Measurements from ENCODE around the gene CYP17A1.
"Not testable (repeated sequence)": the region's sequence is repeated elsewhere in the genome, so short reads cannot be mapped to it uniquely, and the experiment has no call there.

The CYP17A1 gene

GRCh38 chr10:102859911-102860310, 22.7 kb upstream of the CYP17A1 start:
- no peak for DNase-seq
- Histone ChIP-seq H3K36me3 (ENCODE audit: control insufficient read depth, insufficient read depth, low read length) (peaks cover 31% of the 10 kb centered on the region), H3K4me1 (ENCODE audit: control insufficient read depth, insufficient read depth, low read length, poor library complexity, severe bottlenecking) (no peaks in the 10 kb centered on the region), H3K27ac (ENCODE audit: insufficient read depth, low read length, poor library complexity, severe bottlenecking) (no peak overlapping the region), H3K9me3 (ENCODE audit: control insufficient read depth, low read length) (no peaks in the 10 kb centered on the region), H3K27me3 (replicated peaks; ENCODE audit: control insufficient read depth, insufficient read depth, low read length, poor library complexity, severe bottlenecking) (no peaks in the 10 kb centered on the region), H3K4me3 (ENCODE audit: insufficient read depth, low read depth, low read length, poor library complexity, severe bottlenecking) (no peak overlapping the region)

- no peaks in the 10 kb centered on the region for H3K4me1 ChIP-seq (ENCODE audit: control insufficient read depth, insufficient read depth, low read length, poor library complexity, severe bottlenecking)
- H3K27ac ChIP-seq (ENCODE audit: insufficient read depth, low read length, poor library complexity, severe bottlenecking): no peak overlapping the region
- H3K4me3 ChIP-seq (ENCODE audit: insufficient read depth, low read depth, low read length, poor library complexity, severe bottlenecking): no peak overlapping the region
- no peaks in the 10 kb centered on the region for H3K9me3 ChIP-seq (ENCODE audit: control insufficient read depth, low read length)
- peaks cover 15% of the 10 kb centered on the region for H3K36me3 ChIP-seq (ENCODE audit: control insufficient read depth, insufficient read depth, low read length)
- H3K27me3 ChIP-seq (replicated peaks; ENCODE audit: control insufficient read depth, insufficient read depth, low read length, poor library complexity, severe bottlenecking): no peaks in the 10 kb centered on the region
- DNase-seq: no peak
Measured at GRCh38 chr10:102856758-102857424, 19.7 kb upstream of the CYP17A1 start.

GRCh38 chr10:102855731-102856436, 18.7 kb upstream of the CYP17A1 start:
- not testable (repeated sequence) for H3K4me3 ChIP-seq (ENCODE audit: insufficient read depth, low read depth, low read length, poor library complexity, severe bottlenecking); H3K27me3 ChIP-seq (replicated peaks; ENCODE audit: control insufficient read depth, insufficient read depth, low read length, poor library complexity, severe bottlenecking); H3K4me1 ChIP-seq (ENCODE audit: control insufficient read depth, insufficient read depth, low read length, poor library complexity, severe bottlenecking); H3K9me3 ChIP-seq (ENCODE audit: control insufficient read depth, low read length); H3K27ac ChIP-seq (ENCODE audit: insufficient read depth, low read length, poor library complexity, severe bottlenecking); DNase-seq
- peaks cover 12% of the 10 kb centered on the region for H3K36me3 ChIP-seq (ENCODE audit: control insufficient read depth, insufficient read depth, low read length)

GRCh38 chr10:102853237-102853636, 16.0 kb upstream of the CYP17A1 start:
- not testable (repeated sequence) for H3K36me3 ChIP-seq (ENCODE audit: control insufficient read depth, insufficient read depth, low read length); H3K9me3 ChIP-seq (ENCODE audit: control insufficient read depth, low read length); H3K4me3 ChIP-seq (ENCODE audit: insufficient read depth, low read depth, low read length, poor library complexity, severe bottlenecking); H3K27ac ChIP-seq (ENCODE audit: insufficient read depth, low read length, poor library complexity, severe bottlenecking); DNase-seq; H3K27me3 ChIP-seq (replicated peaks; ENCODE audit: control insufficient read depth, insufficient read depth, low read length, poor library complexity, severe bottlenecking); H3K4me1 ChIP-seq (ENCODE audit: control insufficient read depth, insufficient read depth, low read length, poor library complexity, severe bottlenecking)

GRCh38 chr10:102850025-102850518, 12.9 kb upstream of the CYP17A1 start:
- Histone ChIP-seq H3K27ac (ENCODE audit: insufficient read depth, low read length, poor library complexity, severe bottlenecking) (no peak overlapping the region), H3K9me3 (ENCODE audit: control insufficient read depth, low read length) (no peaks in the 10 kb centered on the region), H3K27me3 (replicated peaks; ENCODE audit: control insufficient read depth, insufficient read depth, low read length, poor library complexity, severe bottlenecking) (no peaks in the 10 kb centered on the region), H3K4me1 (ENCODE audit: control insufficient read depth, insufficient read depth, low read length, poor library complexity, severe bottlenecking) (no peaks in the 10 kb centered on the region), H3K36me3 (ENCODE audit: control insufficient read depth, insufficient read depth, low read length) (no peaks in the 10 kb centered on the region), H3K4me3 (ENCODE audit: insufficient read depth, low read depth, low read length, poor library complexity, severe bottlenecking) (no peak overlapping the region)
- DNase-seq: no peak

GRCh38 chr10:102845352-102845902, 8.2 kb upstream of the CYP17A1 start:
- Histone ChIP-seq H3K4me1 (ENCODE audit: control insufficient read depth, insufficient read depth, low read length, poor library complexity, severe bottlenecking) (no peaks in the 10 kb centered on the region), H3K27me3 (replicated peaks; ENCODE audit: control insufficient read depth, insufficient read depth, low read length, poor library complexity, severe bottlenecking) (no peaks in the 10 kb centered on the region), H3K27ac (ENCODE audit: insufficient read depth, low read length, poor library complexity, severe bottlenecking) (no peak overlapping the region), H3K9me3 (ENCODE audit: control insufficient read depth, low read length) (no peaks in the 10 kb centered on the region), H3K4me3 (ENCODE audit: insufficient read depth, low read depth, low read length, poor library complexity, severe bottlenecking) (no peak overlapping the region), H3K36me3 (ENCODE audit: control insufficient read depth, insufficient read depth, low read length) (no peaks in the 10 kb centered on the region)
- DNase-seq: no peak

GRCh38 chr10:102844190-102844776, 7.1 kb upstream of the CYP17A1 start:
- not testable (repeated sequence) for DNase-seq; H3K4me3 ChIP-seq (ENCODE audit: insufficient read depth, low read depth, low read length, poor library complexity, severe bottlenecking); H3K36me3 ChIP-seq (ENCODE audit: control insufficient read depth, insufficient read depth, low read length); H3K27ac ChIP-seq (ENCODE audit: insufficient read depth, low read length, poor library complexity, severe bottlenecking); H3K27me3 ChIP-seq (replicated peaks; ENCODE audit: control insufficient read depth, insufficient read depth, low read length, poor library complexity, severe bottlenecking); H3K4me1 ChIP-seq (ENCODE audit: control insufficient read depth, insufficient read depth, low read length, poor library complexity, severe bottlenecking); H3K9me3 ChIP-seq (ENCODE audit: control insufficient read depth, low read length)

- not testable (repeated sequence) for H3K9me3 ChIP-seq (ENCODE audit: control insufficient read depth, low read length); H3K4me3 ChIP-seq (ENCODE audit: insufficient read depth, low read depth, low read length, poor library complexity, severe bottlenecking); H3K36me3 ChIP-seq (ENCODE audit: control insufficient read depth, insufficient read depth, low read length); H3K27ac ChIP-seq (ENCODE audit: insufficient read depth, low read length, poor library complexity, severe bottlenecking); DNase-seq; H3K4me1 ChIP-seq (ENCODE audit: control insufficient read depth, insufficient read depth, low read length, poor library complexity, severe bottlenecking); H3K27me3 ChIP-seq (replicated peaks; ENCODE audit: control insufficient read depth, insufficient read depth, low read length, poor library complexity, severe bottlenecking)
Measured at GRCh38 chr10:102843139-102843538, 5.9 kb upstream of the CYP17A1 start.

GRCh38 chr10:102841827-102842345, 4.7 kb upstream of the CYP17A1 start:
- Histone ChIP-seq H3K36me3 (ENCODE audit: control insufficient read depth, insufficient read depth, low read length) (no peaks in the 10 kb centered on the region), H3K27ac (ENCODE audit: insufficient read depth, low read length, poor library complexity, severe bottlenecking) (no peak overlapping the region)
- DNase-seq: no peak

More at GRCh38 chr10:102841827-102842345, 4.7 kb upstream of the CYP17A1 start:
- H3K9me3 ChIP-seq (ENCODE audit: control insufficient read depth, low read length): no peaks in the 10 kb centered on the region
- H3K27me3 ChIP-seq (replicated peaks; ENCODE audit: control insufficient read depth, insufficient read depth, low read length, poor library complexity, severe bottlenecking): no peaks in the 10 kb centered on the region
- H3K4me3 ChIP-seq (ENCODE audit: insufficient read depth, low read depth, low read length, poor library complexity, severe bottlenecking): no peak overlapping the region
- H3K4me1 ChIP-seq (ENCODE audit: control insufficient read depth, insufficient read depth, low read length, poor library complexity, severe bottlenecking): no peaks in the 10 kb centered on the region

All from effector memory CD4-positive, alpha-beta T cell (primary cell).